ENCODE results near the gene SPATA18. TPM values are rescaled to one million over a fixed set of nuclear protein-coding genes. Genes with fewer than 3 reads are reported as not detected.
A peak's percentile ranks its signal among the peaks of the same experiment; 100 is the strongest.

SPATA18 gene
- total and polyA plus RNA-seq, 2 of the 13 experiments (the other 11 are each of a cell fraction or from before 2014, with no cell fraction given), result 5.7 to 13.2 TPM

GRCh38 chr4:52032005-52032404, 19.1 kb upstream of the SPATA18 start:
- H4K20me1 ChIP-seq (ENCODE audit: insufficient read depth, low read length), result no peaks in the 10 kb centered on the region
- peaks cover 19% of the 10 kb centered on the region for H3K4me1 ChIP-seq (ENCODE audit: insufficient read depth, low read length)
- CTCF ChIA-PET (ENCODE audit: low intra/inter-chr PET ratio, low total read pairs), result no interaction called here
- no peak overlapping the region for H3K4me3 ChIP-seq (replicated peaks in 1 of 3; ENCODE audit: insufficient read depth in 1 of 3, low read depth in 2 of 3, low read length in 3 of 3)
- no peaks in the 10 kb centered on the region for H3K9me3 ChIP-seq (ENCODE audit: low read length)
- H3K27me3 ChIP-seq (ENCODE audit: control insufficient read depth in 1 of 2, insufficient read depth in 2 of 2, low read length in 2 of 2), result no peaks in the 10 kb centered on the region
- no peak overlapping the region for H3K4me2 ChIP-seq (ENCODE audit: low read depth, low read length)
- no peak for DNase-seq (ENCODE audit: low spot score)
- H2AFZ ChIP-seq (ENCODE audit: low read length), result no peak overlapping the region
- BruUV-seq (replicated peaks), result no TSS peak
- in situ Hi-C loops (cut with HindIII; ENCODE audit: extremely low pct_ligation_motif_present, low pct_unique_long_range_greater_than_20kb) (no loop called here), intact Hi-C loops (cut with micrococcal nuclease; ENCODE audit: unreplicated experiment) (no loop called here)
- H3K36me3 ChIP-seq (replicated peaks in 1 of 2; ENCODE audit: control insufficient read depth in 1 of 2, insufficient read depth in 2 of 2, low read length in 2 of 2), result no peaks in the 10 kb centered on the region
- no peak for TF ChIP-seq ZNF670 (CRISPR knock-in tag; IDR thresholded peaks at IDR 0.05; ENCODE audit: borderline replicate concordance)
- no peak for TF ChIP-seq ZNF253 (CRISPR knock-in tag; IDR thresholded peaks at IDR 0.05; ENCODE audit: borderline replicate concordance)
- H3K9ac ChIP-seq (ENCODE audit: insufficient read depth, low read depth, low read length), result no peak overlapping the region
- WGBS (ENCODE audit: low lambda C conversion rate), result 100% methylated on average over 1 of the region's 1 CpG
- no peaks in the 10 kb centered on the region for H3K79me2 ChIP-seq (ENCODE audit: insufficient read depth, low read length)
- no peak overlapping the region for H3K27ac ChIP-seq (ENCODE audit: extremely low read length, insufficient read depth, low read length)
- POLR2A ChIA-PET, result no interaction called here
- FAIRE-seq, result no peak
- ATAC-seq, result no peak

- no peak for DNase-seq (ENCODE audit: low spot score)
- Histone ChIP-seq H4K20me1 (ENCODE audit: insufficient read depth, low read length) (no peaks in the 10 kb centered on the region), H3K27ac (ENCODE audit: extremely low read length, insufficient read depth, low read length) (no peak overlapping the region), H3K9ac (ENCODE audit: insufficient read depth, low read depth, low read length) (no peak overlapping the region), H3K27me3 (ENCODE audit: control insufficient read depth in 1 of 2, insufficient read depth in 2 of 2, low read length in 2 of 2) (no peaks in the 10 kb centered on the region; a peak in 1 of 5 replicates), H3K79me2 (ENCODE audit: insufficient read depth, low read length) (no peaks in the 10 kb centered on the region), H3K4me1 (ENCODE audit: insufficient read depth, low read length) (peaks cover 30% of the 10 kb centered on the region), H2AFZ (ENCODE audit: low read length) (no peak overlapping the region), H3K9me3 (ENCODE audit: low read length) (no peaks in the 10 kb centered on the region), H3K4me2 (ENCODE audit: low read depth, low read length) (no peak overlapping the region), H3K36me3 (replicated peaks in 1 of 2; ENCODE audit: control insufficient read depth in 1 of 2, insufficient read depth in 2 of 2, low read length in 2 of 2) (no peaks in the 10 kb centered on the region), H3K4me3 (replicated peaks in 1 of 3; ENCODE audit: insufficient read depth in 1 of 3, low read depth in 2 of 3, low read length in 3 of 3) (no peak overlapping the region)
- TF ChIP-seq FOXP1 (IDR thresholded peaks at IDR 0.05) (no peak), FOXP1 (CRISPR knock-in tag; IDR thresholded peaks at IDR 0.05) (no peak), HHEX (CRISPR knock-in tag; IDR thresholded peaks at IDR 0.05) (peak; percentile 65; the same call in 1 of the 2 replicates), TBX3 (IDR thresholded peaks at IDR 0.05; ENCODE audit: borderline replicate concordance) (peak; percentile 11; the same call in 1 of the 2 replicates), ONECUT2 (CRISPR knock-in tag; IDR thresholded peaks at IDR 0.05) (peak; percentile 68), TCF7 (IDR thresholded peaks at IDR 0.05; ENCODE audit: low read depth) (peak; percentile 32; the same call in 1 of the 2 replicates), HMGXB4 (CRISPR knock-in tag; IDR thresholded peaks at IDR 0.05; ENCODE audit: borderline replicate concordance in 1 of 2, low read depth in 1 of 2) (no peak), ZNF609 (CRISPR knock-in tag; IDR thresholded peaks at IDR 0.05; ENCODE audit: borderline replicate concordance) (0 out of 2 replicates have a peak, but pooled peaks have one; percentile 13)
- no peak for FAIRE-seq
- 87% methylated on average over 2 of the region's 2 CpGs for WGBS (ENCODE audit: low lambda C conversion rate)
- CTCF ChIA-PET (ENCODE audit: low intra/inter-chr PET ratio, low total read pairs), result no interaction called here
- no TSS peak for BruUV-seq (replicated peaks)
- in situ Hi-C loops (cut with HindIII; ENCODE audit: extremely low pct_ligation_motif_present, low pct_unique_long_range_greater_than_20kb) (no loop called here), intact Hi-C loops (cut with micrococcal nuclease; ENCODE audit: unreplicated experiment) (no loop called here)
- POLR2A ChIA-PET, result no interaction called here
- no peak for ATAC-seq
These were observed 15.9 kb upstream of the SPATA18 start for GRCh38 chr4:52035190-52035589.

All from HepG2 (cell line).